DOHH2 (cell line): Measurements from ENCODE around the gene GABARAPL2.

ENCODE experiments used
- CTCF ChIP-seq: fragments of 200-600 bp; sonication (generic); IDR thresholded peaks from one replicate; pipeline ENCODE4 v1.5.1; 2014; ENCODE audit warnings: antibody characterized with exemption, mild to moderate bottlenecking, low read depth, low read length; ENCODE audit not compliant: poor library complexity, severe bottlenecking
- EZH2phosphoT487 ChIP-seq: fragments of 200-600 bp; sonication (generic); IDR thresholded peaks from 2 replicates; pipeline ENCODE4 v1.6.1; 2017; ENCODE audit warnings: borderline replicate concordance, mild to moderate bottlenecking, antibody characterized with exemption, low read length, moderate library complexity, mixed read lengths

- TF ChIP-seq CTCF: no peak
- no peak for TF ChIP-seq EZH2phosphoT487
Observed at GRCh38 chr16:75590920-75591843, 25.0 kb downstream of the GABARAPL2 start.
